ENCODE data around the gene CABP2.
"Not testable (repeated sequence)": the region's sequence is repeated elsewhere in the genome, so short reads cannot be mapped to it uniquely, and the experiment has no call there.

CABP2 gene

GRCh38 chr11:67522844-67523555 is at the start of gene CABP2:
CABP2 (minus strand) TSS chr11:67523446; CDS start chr11:67523326, 120 bp downstream.
- DNase-seq (ENCODE audit: low read depth): no peak

GRCh38 chr11:67572747-67573419 is 49.6 kb upstream of the CABP2 start:
- no peak for DNase-seq (ENCODE audit: low read depth)

GRCh38 chr11:67572305-67572704 is 49.1 kb upstream of the CABP2 start:
- DNase-seq (ENCODE audit: low read depth): no peak

- no peak for DNase-seq (ENCODE audit: low read depth)
Observed at GRCh38 chr11:67571443-67571842, 48.2 kb upstream of the CABP2 start.

GRCh38 chr11:67564230-67564629 is 41.0 kb upstream of the CABP2 start:
- no peak for DNase-seq (ENCODE audit: low read depth)

GRCh38 chr11:67563705-67564114 is 40.5 kb upstream of the CABP2 start:
- not testable (repeated sequence) for DNase-seq (ENCODE audit: low read depth)

GRCh38 chr11:67562963-67563704 is 39.9 kb upstream of the CABP2 start:
- no peak for DNase-seq (ENCODE audit: low read depth)

- no peak for DNase-seq (ENCODE audit: low read depth)
Observed at GRCh38 chr11:67561971-67562619, 38.8 kb upstream of the CABP2 start.

- DNase-seq (ENCODE audit: low read depth): no peak
Observed at GRCh38 chr11:67558084-67558772, 35.0 kb upstream of the CABP2 start.

- DNase-seq (ENCODE audit: low read depth): no peak
Observed at GRCh38 chr11:67556244-67556643, 33.0 kb upstream of the CABP2 start.

GRCh38 chr11:67551697-67552096 is 28.5 kb upstream of the CABP2 start:
- DNase-seq (ENCODE audit: low read depth): not testable (repeated sequence)

GRCh38 chr11:67551127-67551526 is 27.9 kb upstream of the CABP2 start:
- DNase-seq (ENCODE audit: low read depth): no peak

- no peak for DNase-seq (ENCODE audit: low read depth)
Observed at GRCh38 chr11:67548555-67549110, 25.4 kb upstream of the CABP2 start.

- not testable (repeated sequence) for DNase-seq (ENCODE audit: low read depth)
Observed at GRCh38 chr11:67548112-67548511, 24.9 kb upstream of the CABP2 start.

GRCh38 chr11:67545280-67545679 is 22.0 kb upstream of the CABP2 start:
- no peak for DNase-seq (ENCODE audit: low read depth)

- DNase-seq (ENCODE audit: low read depth): no peak
Observed at GRCh38 chr11:67544616-67545242, 21.5 kb upstream of the CABP2 start.

- DNase-seq (ENCODE audit: low read depth): no peak
Observed at GRCh38 chr11:67543585-67543984, 20.3 kb upstream of the CABP2 start.

- no peak for DNase-seq (ENCODE audit: low read depth)
Observed at GRCh38 chr11:67542971-67543370, 19.7 kb upstream of the CABP2 start.

GRCh38 chr11:67542169-67542568 is 18.9 kb upstream of the CABP2 start:
- DNase-seq (ENCODE audit: low read depth): no peak

GRCh38 chr11:67541198-67541597 is 18.0 kb upstream of the CABP2 start:
- no peak for DNase-seq (ENCODE audit: low read depth)

- no peak for DNase-seq (ENCODE audit: low read depth)
Observed at GRCh38 chr11:67539550-67539949, 16.3 kb upstream of the CABP2 start.

Measured in stimulated activated CD8-positive, alpha-beta memory T cell treated with anti-CD3 and anti-CD28 coated beads, Interleukin-7, amount 100 ng/mL, for 24 hours (primary cell).